ENCODE results near the gene ZNF576. TPM values are rescaled to one million over a fixed set of nuclear protein-coding genes. Genes with fewer than 3 reads are reported as not detected.

The ZNF576 gene
- total and polyA plus RNA-seq, 9 of the 15 experiments (the other 6 are each of a cell fraction or from before 2014, with no cell fraction given) = 6.8 to 18.2 (median 12.2) TPM

DNA sequence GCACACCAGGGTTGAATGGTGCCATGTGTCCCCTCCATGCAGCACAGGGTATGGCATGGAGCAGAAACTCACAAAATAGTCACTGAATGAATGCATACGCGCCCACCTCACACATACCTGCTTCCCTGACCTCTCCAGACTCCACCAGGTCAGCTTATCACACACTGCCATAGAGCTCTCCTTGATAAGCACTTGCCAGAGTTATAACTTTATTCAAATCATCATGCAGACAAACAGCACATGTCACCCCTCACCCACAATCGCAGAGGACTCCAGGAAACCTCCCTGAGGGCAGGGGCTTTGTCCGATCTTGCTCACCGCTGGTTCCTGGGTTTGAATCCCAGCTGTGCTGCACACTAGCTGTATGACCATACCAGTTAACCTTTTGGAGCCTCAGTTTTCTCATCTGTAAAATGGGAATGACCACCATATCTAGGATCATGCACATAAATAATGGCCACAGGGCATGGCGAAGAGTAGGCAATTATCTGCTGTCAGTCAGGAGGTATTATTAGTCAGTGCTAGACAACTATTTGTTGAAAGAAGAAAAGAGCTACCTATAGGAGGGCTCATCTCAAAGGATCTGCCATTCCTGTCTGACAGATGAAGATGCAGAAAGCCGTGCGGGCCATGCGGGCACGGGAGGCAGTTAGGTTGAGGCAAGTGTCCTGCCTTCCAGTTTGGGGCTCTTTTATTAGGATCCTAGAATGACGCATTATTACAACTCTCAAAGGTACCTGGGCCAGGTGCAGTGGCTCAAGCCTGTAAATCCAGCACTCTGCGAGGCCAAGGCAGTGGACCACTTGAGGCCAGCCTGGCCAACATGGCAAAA, 35.0 kb upstream of the ZNF576 start (continued):
- TF ChIP-seq, protein P1, sequence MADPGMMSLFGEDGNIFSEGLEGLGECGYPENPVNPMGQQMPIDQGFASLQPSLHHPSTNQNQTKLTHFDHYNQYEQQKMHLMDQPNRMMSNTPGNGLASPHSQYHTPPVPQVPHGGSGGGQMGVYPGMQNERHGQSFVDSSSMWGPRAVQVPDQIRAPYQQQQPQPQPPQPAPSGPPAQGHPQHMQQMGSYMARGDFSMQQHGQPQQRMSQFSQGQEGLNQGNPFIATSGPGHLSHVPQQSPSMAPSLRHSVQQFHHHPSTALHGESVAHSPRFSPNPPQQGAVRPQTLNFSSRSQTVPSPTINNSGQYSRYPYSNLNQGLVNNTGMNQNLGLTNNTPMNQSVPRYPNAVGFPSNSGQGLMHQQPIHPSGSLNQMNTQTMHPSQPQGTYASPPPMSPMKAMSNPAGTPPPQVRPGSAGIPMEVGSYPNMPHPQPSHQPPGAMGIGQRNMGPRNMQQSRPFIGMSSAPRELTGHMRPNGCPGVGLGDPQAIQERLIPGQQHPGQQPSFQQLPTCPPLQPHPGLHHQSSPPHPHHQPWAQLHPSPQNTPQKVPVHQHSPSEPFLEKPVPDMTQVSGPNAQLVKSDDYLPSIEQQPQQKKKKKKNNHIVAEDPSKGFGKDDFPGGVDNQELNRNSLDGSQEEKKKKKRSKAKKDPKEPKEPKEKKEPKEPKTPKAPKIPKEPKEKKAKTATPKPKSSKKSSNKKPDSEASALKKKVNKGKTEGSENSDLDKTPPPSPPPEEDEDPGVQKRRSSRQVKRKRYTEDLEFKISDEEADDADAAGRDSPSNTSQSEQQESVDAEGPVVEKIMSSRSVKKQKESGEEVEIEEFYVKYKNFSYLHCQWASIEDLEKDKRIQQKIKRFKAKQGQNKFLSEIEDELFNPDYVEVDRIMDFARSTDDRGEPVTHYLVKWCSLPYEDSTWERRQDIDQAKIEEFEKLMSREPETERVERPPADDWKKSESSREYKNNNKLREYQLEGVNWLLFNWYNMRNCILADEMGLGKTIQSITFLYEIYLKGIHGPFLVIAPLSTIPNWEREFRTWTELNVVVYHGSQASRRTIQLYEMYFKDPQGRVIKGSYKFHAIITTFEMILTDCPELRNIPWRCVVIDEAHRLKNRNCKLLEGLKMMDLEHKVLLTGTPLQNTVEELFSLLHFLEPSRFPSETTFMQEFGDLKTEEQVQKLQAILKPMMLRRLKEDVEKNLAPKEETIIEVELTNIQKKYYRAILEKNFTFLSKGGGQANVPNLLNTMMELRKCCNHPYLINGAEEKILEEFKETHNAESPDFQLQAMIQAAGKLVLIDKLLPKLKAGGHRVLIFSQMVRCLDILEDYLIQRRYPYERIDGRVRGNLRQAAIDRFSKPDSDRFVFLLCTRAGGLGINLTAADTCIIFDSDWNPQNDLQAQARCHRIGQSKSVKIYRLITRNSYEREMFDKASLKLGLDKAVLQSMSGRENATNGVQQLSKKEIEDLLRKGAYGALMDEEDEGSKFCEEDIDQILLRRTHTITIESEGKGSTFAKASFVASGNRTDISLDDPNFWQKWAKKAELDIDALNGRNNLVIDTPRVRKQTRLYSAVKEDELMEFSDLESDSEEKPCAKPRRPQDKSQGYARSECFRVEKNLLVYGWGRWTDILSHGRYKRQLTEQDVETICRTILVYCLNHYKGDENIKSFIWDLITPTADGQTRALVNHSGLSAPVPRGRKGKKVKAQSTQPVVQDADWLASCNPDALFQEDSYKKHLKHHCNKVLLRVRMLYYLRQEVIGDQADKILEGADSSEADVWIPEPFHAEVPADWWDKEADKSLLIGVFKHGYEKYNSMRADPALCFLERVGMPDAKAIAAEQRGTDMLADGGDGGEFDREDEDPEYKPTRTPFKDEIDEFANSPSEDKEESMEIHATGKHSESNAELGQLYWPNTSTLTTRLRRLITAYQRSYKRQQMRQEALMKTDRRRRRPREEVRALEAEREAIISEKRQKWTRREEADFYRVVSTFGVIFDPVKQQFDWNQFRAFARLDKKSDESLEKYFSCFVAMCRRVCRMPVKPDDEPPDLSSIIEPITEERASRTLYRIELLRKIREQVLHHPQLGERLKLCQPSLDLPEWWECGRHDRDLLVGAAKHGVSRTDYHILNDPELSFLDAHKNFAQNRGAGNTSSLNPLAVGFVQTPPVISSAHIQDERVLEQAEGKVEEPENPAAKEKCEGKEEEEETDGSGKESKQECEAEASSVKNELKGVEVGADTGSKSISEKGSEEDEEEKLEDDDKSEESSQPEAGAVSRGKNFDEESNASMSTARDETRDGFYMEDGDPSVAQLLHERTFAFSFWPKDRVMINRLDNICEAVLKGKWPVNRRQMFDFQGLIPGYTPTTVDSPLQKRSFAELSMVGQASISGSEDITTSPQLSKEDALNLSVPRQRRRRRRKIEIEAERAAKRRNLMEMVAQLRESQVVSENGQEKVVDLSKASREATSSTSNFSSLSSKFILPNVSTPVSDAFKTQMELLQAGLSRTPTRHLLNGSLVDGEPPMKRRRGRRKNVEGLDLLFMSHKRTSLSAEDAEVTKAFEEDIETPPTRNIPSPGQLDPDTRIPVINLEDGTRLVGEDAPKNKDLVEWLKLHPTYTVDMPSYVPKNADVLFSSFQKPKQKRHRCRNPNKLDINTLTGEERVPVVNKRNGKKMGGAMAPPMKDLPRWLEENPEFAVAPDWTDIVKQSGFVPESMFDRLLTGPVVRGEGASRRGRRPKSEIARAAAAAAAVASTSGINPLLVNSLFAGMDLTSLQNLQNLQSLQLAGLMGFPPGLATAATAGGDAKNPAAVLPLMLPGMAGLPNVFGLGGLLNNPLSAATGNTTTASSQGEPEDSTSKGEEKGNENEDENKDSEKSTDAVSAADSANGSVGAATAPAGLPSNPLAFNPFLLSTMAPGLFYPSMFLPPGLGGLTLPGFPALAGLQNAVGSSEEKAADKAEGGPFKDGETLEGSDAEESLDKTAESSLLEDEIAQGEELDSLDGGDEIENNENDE (IDR thresholded peaks at IDR 0.05; ENCODE audit: low read depth, low read length) = no peak
- TF ChIP-seq, protein P2, sequence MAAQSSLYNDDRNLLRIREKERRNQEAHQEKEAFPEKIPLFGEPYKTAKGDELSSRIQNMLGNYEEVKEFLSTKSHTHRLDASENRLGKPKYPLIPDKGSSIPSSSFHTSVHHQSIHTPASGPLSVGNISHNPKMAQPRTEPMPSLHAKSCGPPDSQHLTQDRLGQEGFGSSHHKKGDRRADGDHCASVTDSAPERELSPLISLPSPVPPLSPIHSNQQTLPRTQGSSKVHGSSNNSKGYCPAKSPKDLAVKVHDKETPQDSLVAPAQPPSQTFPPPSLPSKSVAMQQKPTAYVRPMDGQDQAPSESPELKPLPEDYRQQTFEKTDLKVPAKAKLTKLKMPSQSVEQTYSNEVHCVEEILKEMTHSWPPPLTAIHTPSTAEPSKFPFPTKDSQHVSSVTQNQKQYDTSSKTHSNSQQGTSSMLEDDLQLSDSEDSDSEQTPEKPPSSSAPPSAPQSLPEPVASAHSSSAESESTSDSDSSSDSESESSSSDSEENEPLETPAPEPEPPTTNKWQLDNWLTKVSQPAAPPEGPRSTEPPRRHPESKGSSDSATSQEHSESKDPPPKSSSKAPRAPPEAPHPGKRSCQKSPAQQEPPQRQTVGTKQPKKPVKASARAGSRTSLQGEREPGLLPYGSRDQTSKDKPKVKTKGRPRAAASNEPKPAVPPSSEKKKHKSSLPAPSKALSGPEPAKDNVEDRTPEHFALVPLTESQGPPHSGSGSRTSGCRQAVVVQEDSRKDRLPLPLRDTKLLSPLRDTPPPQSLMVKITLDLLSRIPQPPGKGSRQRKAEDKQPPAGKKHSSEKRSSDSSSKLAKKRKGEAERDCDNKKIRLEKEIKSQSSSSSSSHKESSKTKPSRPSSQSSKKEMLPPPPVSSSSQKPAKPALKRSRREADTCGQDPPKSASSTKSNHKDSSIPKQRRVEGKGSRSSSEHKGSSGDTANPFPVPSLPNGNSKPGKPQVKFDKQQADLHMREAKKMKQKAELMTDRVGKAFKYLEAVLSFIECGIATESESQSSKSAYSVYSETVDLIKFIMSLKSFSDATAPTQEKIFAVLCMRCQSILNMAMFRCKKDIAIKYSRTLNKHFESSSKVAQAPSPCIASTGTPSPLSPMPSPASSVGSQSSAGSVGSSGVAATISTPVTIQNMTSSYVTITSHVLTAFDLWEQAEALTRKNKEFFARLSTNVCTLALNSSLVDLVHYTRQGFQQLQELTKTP (IDR thresholded peaks at IDR 0.05; ENCODE audit: low read depth in 1 of 2, partially characterized antibody in 2 of 2) = no peak
- TF ChIP-seq TARDBP (IDR thresholded peaks at IDR 0.05) (no peak), POLR2AphosphoS5 (IDR thresholded peaks at IDR 0.05; ENCODE audit: control insufficient read depth, insufficient read depth, low read depth, low read length) (no peak), ZNF175 (CRISPR knock-in tag; IDR thresholded peaks at IDR 0.05; ENCODE audit: low read depth) (no peak)
- TF ChIP-seq, protein P3, sequence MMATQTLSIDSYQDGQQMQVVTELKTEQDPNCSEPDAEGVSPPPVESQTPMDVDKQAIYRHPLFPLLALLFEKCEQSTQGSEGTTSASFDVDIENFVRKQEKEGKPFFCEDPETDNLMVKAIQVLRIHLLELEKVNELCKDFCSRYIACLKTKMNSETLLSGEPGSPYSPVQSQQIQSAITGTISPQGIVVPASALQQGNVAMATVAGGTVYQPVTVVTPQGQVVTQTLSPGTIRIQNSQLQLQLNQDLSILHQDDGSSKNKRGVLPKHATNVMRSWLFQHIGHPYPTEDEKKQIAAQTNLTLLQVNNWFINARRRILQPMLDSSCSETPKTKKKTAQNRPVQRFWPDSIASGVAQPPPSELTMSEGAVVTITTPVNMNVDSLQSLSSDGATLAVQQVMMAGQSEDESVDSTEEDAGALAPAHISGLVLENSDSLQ (IDR thresholded peaks at IDR 0.05) = 0 out of 2 replicates have a peak, but pooled peaks have one; percentile 13
